H7 (cell line): ENCODE measurements around the gene GDA. TPM values are rescaled to one million over a fixed set of nuclear protein-coding genes. Genes with fewer than 3 reads are reported as not detected.

ENCODE experiments used
- DNase-seq: peaks from one replicate; pipeline ENCODE4 v3.0.0; 2012
- H3K27me3 ChIP-seq: 2 replicates; pipeline ENCODE4 v1.6.0; 2011; ENCODE audit warnings: mild to moderate bottlenecking, low read length; ENCODE audit not compliant: control insufficient read depth, insufficient read depth
- H3K36me3 ChIP-seq: replicated peaks from 2 replicates; pipeline ENCODE4 v1.5.1; 2011; ENCODE audit warnings: low read length; ENCODE audit not compliant: control insufficient read depth, insufficient read depth
- H3K4me3 ChIP-seq: 2 replicates; pipeline ENCODE4 v1.5.1; 2011; ENCODE audit warnings: low read depth, mild to moderate bottlenecking, control low read depth, low read length, moderate library complexity; ENCODE audit not compliant: insufficient read depth
- total RNA-seq: library from RNA; depleted of rRNA; stranded (reverse); fragments of >200 nt; shearing (Covaris generic); gene quantifications from 2 replicates; pipeline ENCODE4 v1.2.3, GENCODE V29; 2014

The GDA gene
- total RNA-seq, 1 experiment from 2014 or later, result 3.1 TPM

DNA sequence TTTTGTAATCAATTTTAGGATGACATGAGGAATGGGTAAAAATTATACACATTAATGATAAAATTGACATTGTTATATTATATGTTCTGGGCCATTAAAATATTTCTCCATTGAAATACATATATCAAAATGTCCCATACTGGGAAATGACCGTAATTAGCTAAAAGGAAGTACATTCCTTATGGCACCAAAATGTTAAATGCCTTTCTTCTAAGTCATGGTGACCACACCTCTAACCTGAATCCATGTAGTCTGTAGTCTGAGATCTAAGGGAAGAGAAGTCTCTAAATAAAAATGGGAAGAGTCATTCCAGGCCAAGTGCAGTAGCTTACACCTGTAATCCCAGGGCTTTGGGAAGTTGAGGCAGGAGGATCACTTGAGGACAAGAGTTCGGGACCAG lies 10.0 kb upstream of the GDA start:
- DNase-seq, result no peak
- Histone ChIP-seq H3K36me3 (no peaks in the 10 kb centered on the region), H3K4me3 (no peak overlapping the region), H3K27me3 (no peaks in the 10 kb centered on the region)

DNA sequence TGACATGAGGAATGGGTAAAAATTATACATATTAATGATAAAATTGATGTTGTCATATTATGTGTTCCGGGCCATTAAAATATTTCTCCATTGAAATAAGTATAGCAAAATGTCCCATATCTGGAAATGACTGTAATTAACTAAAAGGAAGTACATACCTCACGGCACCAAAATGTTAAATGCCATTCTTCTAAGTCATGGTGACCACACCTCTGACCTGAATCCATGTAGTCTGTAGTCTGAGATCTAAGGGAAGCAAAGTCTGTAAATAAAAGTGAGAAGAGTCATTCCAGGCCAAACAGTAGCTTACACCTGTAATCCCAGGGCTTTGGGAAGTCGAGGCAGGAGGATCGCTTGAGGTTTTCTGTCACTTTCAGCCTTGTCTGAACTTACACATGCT lies 8.7 kb upstream of the GDA start:
- Histone ChIP-seq H3K36me3 (no peaks in the 10 kb centered on the region), H3K4me3 (no peak overlapping the region), H3K27me3 (no peaks in the 10 kb centered on the region; the same call in 1 of the 2 replicates)
- DNase-seq, result no peak

DNA sequence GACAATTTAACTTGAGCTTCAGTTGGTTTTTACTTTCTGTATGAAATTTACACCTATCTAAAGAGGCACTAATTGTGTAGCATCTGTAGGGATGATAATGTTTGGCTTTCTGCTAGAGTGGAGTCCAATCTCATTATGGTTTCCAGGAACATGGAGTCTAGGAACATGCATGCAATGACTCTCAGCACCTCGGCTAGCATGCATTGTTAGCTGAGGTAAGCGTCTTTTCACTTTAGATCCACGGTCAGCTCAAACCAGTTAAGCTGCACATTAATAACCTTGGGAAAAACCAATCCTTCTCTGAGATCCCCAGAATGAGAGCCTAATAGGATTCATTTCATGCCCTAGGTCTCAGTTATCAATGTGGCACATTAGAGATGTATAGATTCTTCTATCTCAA lies 7.8 kb upstream of the GDA start:
- H3K36me3 ChIP-seq, result no peaks in the 10 kb centered on the region
- no peaks in the 10 kb centered on the region; the same call in 1 of the 2 replicates for H3K27me3 ChIP-seq
- H3K4me3 ChIP-seq, result no peak overlapping the region
- DNase-seq, result no peak

GRCh38 chr9:72144756-72145492 lies 4.3 kb upstream of the GDA start:
- DNase-seq, result no peak
- Histone ChIP-seq H3K4me3 (no peak overlapping the region), H3K27me3 (peaks cover 23% of the 10 kb centered on the region), H3K36me3 (no peaks in the 10 kb centered on the region)

GRCh38 chr9:72145733-72146505 lies 3.3 kb upstream of the GDA start:
- Histone ChIP-seq H3K36me3 (no peaks in the 10 kb centered on the region), H3K27me3 (peaks cover 30% of the 10 kb centered on the region), H3K4me3 (no peak overlapping the region)
- DNase-seq, result no peak

DNA sequence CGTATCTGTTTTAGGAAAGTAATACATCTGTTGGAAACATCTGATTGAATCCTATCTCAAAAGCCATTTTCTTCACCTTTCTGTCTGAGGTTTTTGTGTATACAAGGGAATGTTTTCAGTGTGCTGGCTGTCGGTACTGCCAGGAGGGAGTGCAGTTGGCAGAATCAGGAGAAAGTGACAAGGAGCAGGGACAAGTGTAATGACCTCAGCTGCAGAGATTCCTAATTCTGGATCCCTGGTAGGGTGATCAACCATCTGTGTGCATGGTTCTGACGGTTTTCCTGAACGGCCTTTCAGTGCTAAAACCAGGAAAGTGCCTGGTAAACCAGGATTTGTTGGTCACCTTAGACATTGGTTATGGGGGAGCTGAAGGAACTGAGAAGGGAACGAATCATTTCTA lies 1.6 kb upstream of the GDA start:
- DNase-seq, result no peak
- Histone ChIP-seq H3K27me3 (peaks cover 33% of the 10 kb centered on the region), H3K36me3 (no peaks in the 10 kb centered on the region), H3K4me3 (no peak overlapping the region)

DNA sequence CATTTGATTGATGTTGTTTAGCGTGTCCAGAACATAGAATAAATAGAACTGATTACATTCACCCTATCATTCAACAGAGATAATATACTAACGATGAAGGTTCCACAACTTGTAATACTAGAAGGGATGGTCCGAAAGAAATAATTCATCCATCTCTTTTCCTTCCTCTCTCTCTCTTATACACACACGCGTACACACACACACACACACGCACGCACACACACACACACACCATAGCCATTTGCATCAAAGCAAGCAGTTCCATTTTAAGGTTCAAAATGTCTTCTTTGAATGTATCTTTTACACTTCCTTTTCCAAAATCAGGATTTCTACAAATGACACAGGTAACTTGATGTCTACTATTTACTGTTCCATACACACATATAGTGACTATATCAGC lies 887 bp downstream of the GDA start:
- DNase-seq, result no peak
- H3K36me3 ChIP-seq, result no peaks in the 10 kb centered on the region
- H3K27me3 ChIP-seq, result peaks cover 33% of the 10 kb centered on the region
- no peak overlapping the region for H3K4me3 ChIP-seq

- Histone ChIP-seq H3K36me3 (no peaks in the 10 kb centered on the region), H3K4me3 (no peak overlapping the region), H3K27me3 (peaks cover 33% of the 10 kb centered on the region)
- DNase-seq, result no peak
These were observed 1.4 kb downstream of the GDA start for GRCh38 chr9:72150661-72151060.

GRCh38 chr9:72151104-72151503 lies 1.9 kb downstream of the GDA start:
- Histone ChIP-seq H3K4me3 (no peak overlapping the region), H3K36me3 (no peaks in the 10 kb centered on the region), H3K27me3 (peaks cover 33% of the 10 kb centered on the region)
- no peak for DNase-seq

DNA sequence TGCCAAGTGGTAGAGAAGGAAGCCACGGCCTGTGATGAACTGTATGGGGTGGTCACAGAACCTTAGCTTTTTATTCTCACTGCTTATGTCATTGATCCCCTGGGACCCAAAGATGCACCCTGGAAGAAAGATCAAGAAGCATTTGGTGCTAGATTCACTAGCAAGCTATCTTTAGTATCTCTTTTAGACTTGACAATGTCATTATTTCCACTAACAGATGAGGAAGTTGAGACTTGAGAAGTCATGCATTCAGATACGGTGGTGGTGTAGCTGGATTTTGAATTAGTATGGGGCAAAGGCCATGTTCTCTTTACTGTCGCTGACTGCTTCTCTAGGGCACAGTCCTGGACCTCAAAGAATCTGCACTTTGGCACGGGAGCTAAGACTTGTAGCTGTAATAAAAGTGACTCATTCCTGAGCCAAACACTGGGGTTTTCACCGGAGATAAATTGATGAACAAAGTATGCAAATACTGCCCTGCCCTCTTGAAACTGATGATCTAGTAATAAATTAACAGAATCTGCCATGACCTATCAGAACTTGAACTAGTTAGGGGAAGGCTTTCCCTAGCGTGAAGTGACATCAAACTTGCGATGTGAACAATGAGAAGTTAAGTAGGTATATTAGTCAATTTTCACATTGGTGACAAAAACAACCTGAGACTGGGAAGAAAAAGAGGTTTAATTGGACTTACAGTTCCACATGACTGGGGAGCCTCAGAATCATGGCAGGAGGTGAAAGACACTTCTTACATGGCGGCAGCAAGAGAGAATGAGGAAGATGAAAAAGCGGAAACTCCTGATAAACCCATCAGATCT lies 5.4 kb downstream of the GDA start:
- H3K36me3 ChIP-seq, result no peaks in the 10 kb centered on the region
- no peak for DNase-seq
- no peak overlapping the region for H3K4me3 ChIP-seq
- H3K27me3 ChIP-seq, result peaks cover 12% of the 10 kb centered on the region

- DNase-seq, result no peak
- Histone ChIP-seq H3K4me3 (no peak overlapping the region), H3K36me3 (no peaks in the 10 kb centered on the region), H3K27me3 (peaks cover 7% of the 10 kb centered on the region)
These were observed 6.1 kb downstream of the GDA start for GRCh38 chr9:72155301-72155700.

DNA sequence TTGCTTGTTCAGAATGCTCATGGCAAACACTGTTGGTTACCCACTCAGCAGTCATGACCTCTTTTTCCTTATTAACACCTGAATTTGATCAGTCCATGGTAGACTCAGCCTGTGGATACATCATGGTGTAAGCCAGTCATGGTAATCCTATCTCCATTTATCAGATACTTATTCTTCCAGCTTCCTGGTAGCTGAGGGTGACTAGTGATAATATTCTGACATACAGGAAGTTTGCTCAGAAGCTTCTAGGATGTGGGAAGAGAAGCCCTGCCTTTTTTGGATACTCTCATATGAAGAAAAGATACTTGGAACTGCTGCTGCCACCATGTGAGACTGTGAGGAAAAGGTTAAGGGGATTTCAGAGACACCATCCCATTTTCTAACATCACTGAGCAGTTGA lies 7.3 kb downstream of the GDA start:
- no peak overlapping the region for H3K4me3 ChIP-seq

GRCh38 chr9:72158680-72159079 lies 9.4 kb downstream of the GDA start:
- no peak for DNase-seq
- Histone ChIP-seq H3K36me3 (no peaks in the 10 kb centered on the region), H3K4me3 (no peak overlapping the region), H3K27me3 (no peaks in the 10 kb centered on the region)

More for the DNA sequence above, 7.3 kb downstream of the GDA start:
- Histone ChIP-seq H3K27me3 (no peaks in the 10 kb centered on the region), H3K36me3 (no peaks in the 10 kb centered on the region)
- no peak for DNase-seq

DNA sequence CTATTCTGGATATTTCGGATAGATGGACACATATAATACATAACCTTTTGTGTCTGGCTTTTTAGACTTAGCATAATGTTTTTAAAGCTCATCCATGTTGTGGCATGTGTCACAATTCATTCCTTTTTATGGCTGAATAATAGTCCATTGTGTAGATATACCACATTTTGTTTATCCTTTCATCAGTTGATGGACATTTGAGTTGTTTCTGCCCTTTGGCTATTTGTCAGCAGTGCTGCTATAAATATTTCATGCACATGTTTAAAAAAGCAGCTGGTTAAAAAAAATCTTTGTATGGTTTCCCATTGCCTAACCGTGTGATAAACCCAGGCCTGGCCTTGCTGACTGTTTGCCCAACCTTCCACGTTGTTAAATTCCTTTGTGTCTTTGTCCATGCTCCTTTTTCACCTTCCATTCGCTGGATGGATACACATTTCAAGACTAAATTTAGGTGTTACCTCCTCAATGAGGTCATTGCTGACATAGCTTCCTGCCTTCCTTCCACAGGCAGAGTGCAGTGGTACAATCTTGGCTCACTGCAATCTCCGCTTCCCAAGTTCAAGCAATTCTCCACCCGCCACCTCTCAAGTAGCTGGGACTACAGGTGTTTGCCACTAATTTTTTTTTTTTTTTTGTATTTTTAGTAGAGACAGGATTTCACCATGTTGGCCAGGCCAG lies 11.3 kb downstream of the GDA start:
- DNase-seq, result no peak
- Histone ChIP-seq H3K36me3 (no peaks in the 10 kb centered on the region), H3K27me3 (no peaks in the 10 kb centered on the region), H3K4me3 (no peak overlapping the region)
